GM23248 (cell line): ENCODE measurements around the gene PAXX.

Experiments
- EZH2 ChIP-seq: fragments of 200-600 bp; sonication (generic); IDR thresholded peaks from 2 replicates; pipeline ENCODE4 v1.6.1; 2018; ENCODE audit warnings: antibody characterized with exemption, mild to moderate bottlenecking; ENCODE audit not compliant: insufficient read depth, poor library complexity, severe bottlenecking
- EZH2phosphoT487 ChIP-seq: fragments of 200-600 bp; sonication (generic); IDR thresholded peaks from 2 replicates; pipeline ENCODE4 v1.6.1; 2018; ENCODE audit warnings: antibody characterized with exemption, moderate library complexity, mild to moderate bottlenecking, low read depth; ENCODE audit not compliant: insufficient read depth

DNA sequence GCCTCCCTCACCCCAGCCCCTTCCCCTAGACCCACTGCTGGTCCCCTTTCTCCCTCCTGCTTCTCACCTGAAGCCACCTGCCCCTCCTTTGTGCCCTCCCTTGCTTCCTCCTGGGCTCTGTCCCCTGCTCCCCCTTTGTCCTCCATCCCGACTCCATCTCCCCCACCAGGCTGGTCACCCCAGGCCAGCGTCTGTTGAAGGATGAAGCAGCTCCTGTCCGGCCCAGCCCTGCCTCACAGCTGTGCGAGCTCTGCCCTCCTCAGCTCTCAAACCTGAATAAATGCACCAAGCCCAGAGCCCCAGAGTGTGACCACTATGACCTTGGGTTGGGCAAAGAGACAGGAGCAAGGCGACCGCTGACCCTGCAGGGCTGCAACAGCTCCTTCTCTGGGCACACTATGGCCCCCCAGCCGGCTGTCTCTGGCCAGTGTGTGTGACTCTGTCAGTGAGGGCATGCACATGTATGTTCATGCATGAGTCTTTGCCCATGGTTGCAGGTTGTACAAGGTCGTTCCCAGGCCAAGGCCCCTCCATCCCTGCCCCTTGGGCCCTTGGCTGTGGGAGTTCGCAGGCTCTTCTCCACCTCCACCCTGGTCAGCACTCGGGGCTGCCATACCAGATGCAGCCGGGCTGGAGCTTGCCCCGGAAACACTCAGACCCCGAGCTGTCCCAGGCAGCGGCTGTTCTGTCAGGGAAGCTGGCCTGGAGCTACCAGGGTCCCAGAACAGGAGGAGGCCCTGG is 36.9 kb upstream of the PAXX start:
- TF ChIP-seq EZH2 (no peak), EZH2phosphoT487 (no peak)
